SIG-M5 treated with dmso at 0.1 percent for 504 hours (cell line): ENCODE measurements around the gene CDK2.
A peak's percentile ranks its signal among the peaks of the same experiment; 100 is the strongest.
"Not testable (repeated sequence)": the region's sequence is repeated elsewhere in the genome, so short reads cannot be mapped to it uniquely, and the experiment has no call there.

Source experiments
- DNase-seq: peaks from one replicate; lab custom pipeline; 2025; ENCODE audit not compliant: unreplicated experiment; lab: John Stamatoyannopoulos, UW

Gene CDK2

DNA sequence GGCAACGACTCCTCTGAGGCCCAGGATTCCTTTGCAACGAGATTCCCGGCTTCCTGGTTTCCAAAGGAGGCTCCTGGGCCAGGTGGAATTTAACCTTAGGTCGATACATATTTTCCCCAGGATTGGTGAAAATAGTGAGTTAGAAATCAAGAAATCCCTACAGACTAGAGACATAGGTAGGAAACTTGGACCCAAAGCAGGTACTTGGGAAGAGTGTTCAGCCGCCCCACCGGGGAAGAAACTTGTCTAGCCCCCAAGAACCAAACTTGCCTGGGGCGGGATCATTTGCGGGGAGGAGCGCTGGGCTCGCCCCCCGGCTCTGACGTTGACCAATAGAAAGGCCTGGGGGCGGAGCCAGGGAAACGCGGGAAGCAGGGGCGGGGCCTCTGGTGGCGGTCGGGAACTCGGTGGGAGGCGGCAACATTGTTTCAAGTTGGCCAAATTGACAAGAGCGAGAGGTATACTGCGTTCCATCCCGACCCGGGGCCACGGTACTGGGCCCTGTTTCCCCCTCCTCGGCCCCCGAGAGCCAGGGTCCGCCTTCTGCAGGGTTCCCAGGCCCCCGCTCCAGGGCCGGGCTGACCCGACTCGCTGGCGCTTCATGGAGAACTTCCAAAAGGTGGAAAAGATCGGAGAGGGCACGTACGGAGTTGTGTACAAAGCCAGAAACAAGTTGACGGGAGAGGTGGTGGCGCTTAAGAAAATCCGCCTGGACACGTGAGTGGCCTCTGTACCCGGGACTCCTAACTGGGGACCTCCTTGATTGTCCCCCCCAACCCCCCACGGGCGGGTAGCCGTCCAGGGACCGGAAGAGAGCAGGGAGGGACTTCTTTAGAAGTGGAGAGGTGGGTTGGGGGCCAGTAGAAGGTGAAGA, at the start of gene CDK2:
Gene CDK2 (plus strand): TSS at position 423 of the 874 bp plus-strand sequence. CDS start 179 bp downstream, at position 602.
- DNase-seq: peak; percentile 90

- not testable (repeated sequence) for DNase-seq
Measured at GRCh38 chr12:55919032-55919431, 47.6 kb upstream of the CDK2 start.

- DNase-seq: no peak
Measured at GRCh38 chr12:55922126-55922525, 44.5 kb upstream of the CDK2 start.

DNA sequence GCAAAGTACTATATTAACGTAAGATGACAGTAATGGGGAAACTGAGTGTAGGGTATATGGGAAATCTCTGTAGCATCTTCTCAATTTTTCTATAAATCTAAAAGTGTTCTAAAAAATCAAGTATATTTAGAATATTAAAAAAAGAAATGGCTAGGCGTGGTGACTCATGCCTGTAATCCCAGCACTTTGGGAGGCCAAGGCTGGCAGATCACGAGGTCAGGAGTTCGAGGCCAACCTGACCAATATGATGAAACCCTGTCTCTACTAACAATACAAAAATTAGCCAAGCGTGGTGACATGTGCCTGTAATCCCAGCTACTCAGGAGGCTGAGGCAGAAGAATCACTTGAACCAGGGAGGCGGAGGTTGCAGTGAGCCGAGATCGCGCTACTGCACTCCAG, 43.0 kb upstream of the CDK2 start:
- not testable (repeated sequence) for DNase-seq

GRCh38 chr12:55925371-55925770, 41.3 kb upstream of the CDK2 start:
- DNase-seq: peak; percentile 13

DNA sequence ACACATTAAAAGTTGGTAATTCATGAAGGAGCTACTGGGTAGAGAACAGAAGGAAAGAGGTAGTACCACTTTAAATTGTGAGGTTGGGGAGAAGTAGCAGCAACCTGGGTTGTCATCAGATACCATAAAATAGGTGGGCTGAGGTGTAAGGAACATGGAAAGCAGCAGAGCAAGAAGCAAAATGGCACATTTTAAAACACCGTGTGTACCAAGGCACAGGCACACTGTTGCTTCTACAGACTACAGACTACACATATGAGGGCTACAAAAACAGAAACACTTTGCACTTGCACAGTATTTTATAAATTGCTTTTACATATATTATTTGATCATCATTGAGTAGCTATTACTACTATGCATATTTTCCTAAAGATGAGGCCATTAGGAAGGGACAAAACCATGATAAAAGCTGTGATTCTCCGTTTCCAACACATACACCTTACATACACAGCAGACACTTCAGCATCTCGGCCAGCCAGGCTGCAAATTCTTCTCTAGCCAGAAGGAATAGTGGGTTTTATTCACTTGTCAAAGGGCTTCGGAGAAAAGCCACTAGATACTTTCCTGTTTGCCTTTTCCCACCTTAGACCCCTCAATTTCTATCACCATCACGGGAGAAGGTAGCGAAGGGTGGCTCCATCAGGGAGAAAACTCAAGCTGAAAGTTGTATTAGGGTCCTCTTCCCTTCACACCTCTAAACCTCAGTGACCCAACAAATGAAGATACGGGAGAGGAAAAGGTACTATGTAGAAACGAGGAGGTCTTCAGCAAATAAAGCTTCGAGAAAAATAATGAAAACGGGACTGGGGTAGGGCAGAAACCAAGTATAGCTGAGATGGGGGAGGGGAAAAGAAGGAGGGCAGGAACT, 40.5 kb upstream of the CDK2 start:
- DNase-seq: no peak

DNA sequence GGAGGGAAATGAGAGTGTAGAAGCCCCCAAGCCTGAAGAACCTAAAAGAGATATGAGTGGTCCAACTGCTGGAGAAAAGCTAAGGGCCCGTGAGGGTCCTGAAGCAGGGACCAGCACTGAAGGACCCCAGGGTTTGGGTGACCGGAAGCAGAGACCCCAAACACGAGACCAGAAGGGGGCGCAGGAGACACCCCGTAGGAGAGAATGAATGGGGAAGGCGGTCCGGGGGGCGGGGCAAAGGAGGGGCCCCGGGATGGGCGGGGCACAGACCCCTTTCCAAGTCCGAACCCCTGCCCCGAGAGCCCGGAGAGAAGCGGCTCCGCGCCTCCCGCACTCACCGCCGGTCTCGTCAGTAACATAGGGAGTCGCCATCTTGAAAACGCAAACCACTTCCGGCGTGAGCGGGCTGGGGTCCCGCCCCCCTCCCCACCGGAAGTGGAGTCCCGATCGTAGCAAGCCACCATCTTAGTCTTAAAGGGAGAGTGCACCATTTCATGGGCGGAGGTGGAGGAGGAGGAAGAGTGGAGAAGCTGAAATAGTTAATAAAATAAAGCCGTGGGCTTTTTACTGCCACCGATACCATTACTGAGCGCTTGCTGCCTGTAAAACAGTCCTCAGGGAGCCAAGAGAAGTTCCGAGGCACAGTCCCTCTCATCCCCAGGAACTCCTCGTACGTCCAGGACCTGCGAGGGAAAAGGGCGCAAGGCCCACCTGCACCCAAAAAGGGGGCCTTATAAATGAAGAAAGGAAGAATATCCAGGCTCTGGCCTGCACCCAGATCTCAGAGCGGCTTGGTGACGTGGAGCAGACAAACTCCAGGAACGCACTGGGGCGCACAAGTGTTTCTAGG, 39.7 kb upstream of the CDK2 start:
- DNase-seq: peak; percentile 96

DNA sequence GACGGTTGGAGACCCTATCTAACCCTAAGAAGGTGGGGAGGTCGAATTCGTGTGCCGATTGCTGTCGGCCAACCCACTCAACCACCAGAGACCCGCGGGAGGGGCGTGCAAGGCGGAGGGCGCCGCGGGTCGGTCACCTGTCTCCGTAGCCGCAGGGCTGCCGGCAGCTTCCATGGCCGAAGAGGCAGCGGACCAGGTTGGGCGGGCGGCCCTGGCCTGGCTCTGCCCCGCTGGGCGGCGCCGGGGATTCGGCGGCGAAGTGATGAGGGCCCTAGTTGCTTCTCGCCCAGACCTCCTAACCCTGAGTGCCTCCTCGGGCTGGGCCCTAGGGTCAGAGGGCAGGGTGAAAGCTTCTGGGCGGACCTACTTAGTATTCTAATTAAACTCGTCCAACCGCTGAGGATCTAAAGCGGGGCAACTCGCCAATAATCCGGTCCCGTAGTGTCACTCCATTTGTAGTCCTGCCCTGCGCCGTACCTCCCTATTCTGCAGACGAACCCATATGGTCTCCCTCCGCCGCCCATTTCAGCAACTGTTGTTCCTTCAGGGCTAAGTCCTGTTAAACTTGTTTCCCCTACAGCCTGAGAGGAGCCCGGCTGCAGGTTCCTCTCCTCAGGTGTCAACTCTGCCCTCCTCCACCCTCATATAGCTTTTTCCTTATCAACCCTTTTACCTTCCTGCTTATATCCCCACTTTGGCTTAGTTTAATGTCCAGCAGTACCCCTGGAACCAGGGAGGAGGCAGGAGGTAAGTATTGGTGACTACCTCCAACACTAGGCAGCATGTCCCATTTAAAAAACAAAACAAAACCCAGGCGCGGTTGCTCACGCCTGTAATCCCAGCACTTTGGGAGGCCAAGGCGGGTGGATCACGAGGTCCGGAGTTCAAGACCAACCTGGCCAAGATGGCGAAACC, 38.8 kb upstream of the CDK2 start, which contains the start of gene PYM1:
Gene PYM1 (minus strand): TSS at position 307 of the 915 bp plus-strand sequence. CDS start 133 bp downstream, at position 174.
- DNase-seq: peak; percentile 94

GRCh38 chr12:55929306-55929791, 37.3 kb upstream of the CDK2 start:
- peak; percentile 93 for DNase-seq

DNA sequence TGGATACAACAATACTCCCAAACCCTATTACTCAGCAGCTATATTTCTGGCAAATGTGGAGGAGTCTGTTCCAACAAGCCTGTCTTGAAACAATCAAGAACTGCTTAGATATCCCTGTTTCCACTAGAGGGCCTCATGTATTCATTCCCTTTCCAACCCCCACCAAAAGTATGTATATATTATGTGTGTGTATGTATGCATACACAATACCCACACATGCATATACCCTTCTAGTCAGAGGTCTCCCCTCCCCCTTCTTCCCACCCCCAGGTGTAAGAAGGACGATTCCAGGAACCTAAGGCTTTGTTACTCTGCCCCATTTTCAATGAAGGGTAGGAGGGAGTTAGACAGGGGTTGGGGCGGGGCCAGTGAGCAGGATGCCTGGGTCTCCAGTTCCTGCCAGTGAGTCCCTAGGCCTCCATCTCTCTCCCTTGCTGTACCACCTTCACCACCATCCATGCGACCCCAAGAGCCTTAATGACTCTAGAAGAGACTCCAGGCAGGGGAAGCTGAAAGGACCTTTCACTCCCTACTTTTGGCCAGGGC, 35.8 kb upstream of the CDK2 start, which contains the start of gene DGKA:
Gene DGKA (plus strand): TSS at position 392 of the 546 bp plus-strand sequence. CDS start 5,342 bp downstream, outside the sequence.
- DNase-seq: peak; percentile 92

GRCh38 chr12:55931317-55931779, 35.3 kb upstream of the CDK2 start:
- no peak for DNase-seq

- DNase-seq: peak; percentile 47
Measured at GRCh38 chr12:55931780-55932550, 34.7 kb upstream of the CDK2 start.

- peak; percentile 78 for DNase-seq
Measured at GRCh38 chr12:55932551-55932910, 34.1 kb upstream of the CDK2 start.

GRCh38 chr12:55933169-55933798, 33.3 kb upstream of the CDK2 start:
- DNase-seq: peak; percentile 60

DNA sequence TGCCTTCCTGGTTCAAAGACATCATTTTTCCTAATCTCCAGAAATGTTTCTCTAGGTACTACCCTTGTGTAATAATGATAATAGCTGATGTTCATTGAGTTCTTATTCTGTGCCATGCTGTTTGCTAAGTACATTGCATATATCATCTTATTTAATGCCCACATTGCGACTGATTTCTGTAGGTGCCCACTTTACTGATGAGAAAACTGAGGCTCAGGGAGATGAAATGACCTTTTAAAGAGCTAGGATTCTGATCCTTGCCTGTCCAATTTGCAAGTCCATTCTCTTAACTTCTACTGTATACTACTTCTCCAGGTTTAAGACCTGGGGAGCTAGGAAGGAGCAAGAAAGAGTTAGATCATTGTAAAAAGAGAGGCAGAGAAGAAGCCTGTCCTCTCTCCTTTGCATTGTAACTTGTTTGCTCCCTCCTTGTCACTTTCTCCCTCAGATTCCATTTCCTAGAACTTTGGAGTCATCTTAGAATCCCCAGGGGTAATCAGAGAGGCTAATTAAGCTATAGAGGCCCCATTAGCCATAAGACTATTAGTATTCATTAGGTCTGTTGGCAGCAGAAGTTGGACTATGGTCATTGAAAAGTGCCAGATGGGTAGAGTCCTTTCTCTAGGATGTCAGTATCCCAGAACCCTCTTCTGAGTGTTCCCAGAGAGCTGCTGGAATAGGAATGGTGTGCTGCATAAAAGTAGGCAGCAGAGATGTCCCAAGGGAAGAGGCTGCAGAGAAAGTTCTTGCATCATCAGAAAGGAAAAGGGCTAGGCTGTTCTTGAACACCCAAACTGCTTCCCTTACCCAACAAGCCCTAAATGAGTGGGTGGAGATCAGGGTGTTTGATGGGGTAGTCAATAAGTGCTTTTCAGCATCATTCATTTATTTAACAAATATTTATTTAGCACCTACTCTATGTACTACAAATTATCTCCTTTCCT, 32.6 kb upstream of the CDK2 start:
- no peak for DNase-seq

DNA sequence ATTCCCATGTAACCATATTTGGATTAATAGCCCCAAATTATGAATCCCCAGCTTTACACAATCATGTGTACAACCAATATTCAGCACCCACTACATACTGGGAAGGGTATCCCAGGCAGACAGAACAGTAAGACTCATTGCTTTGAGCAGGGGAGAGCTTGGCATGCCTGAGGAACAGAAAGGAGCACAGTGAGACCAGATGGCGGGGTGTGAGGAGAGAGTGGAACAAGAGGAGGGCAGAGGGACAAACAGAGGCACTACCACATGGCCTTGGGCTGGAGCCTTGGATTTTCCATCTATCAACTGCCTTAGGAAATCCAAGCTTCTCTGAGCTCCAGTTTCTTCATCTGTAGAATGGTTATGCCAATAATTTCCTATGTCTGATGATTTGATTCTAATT, 31.9 kb upstream of the CDK2 start:
- DNase-seq: no peak

DNA sequence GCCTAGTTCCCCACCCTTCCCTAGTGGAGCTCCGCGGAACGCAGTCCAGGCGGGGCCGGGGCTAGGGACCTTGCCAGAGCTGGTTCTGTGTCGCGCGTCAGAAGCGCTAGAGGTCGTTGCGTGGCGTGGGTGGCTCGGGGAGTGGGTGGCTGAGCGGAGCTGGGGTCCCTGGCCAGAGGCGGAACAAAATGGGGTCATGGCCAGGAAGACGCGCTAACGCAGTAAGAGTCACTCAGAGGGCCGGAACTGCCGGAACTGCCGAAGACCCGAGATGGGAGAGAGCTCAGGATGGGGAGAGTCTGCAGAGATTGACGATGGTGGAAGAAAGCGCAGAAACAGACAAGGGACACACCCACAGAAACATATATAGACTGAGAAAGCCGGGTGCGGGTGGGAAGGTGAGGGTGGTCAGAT, 30.9 kb upstream of the CDK2 start:
- no peak for DNase-seq
